GM13976 (cell line): ENCODE data around the gene TMEM117.

Experiments used
- DNase-seq: peaks from one replicate; pipeline ENCODE4 v3.0.0; 2012; ENCODE audit warnings: low spot score
- CTCF ChIP-seq: IDR thresholded peaks from 2 replicates; pipeline ENCODE4 v1.5.1; 2012; ENCODE audit warnings: borderline replicate concordance, mild to moderate bottlenecking; ENCODE audit not compliant: insufficient read depth; ENCODE audit errors: extremely low read depth, missing control alignments, control extremely low read depth
- in situ Hi-C: fragments of 300-500 bp; cut with MboI; formaldehyde crosslinking; loops from one replicate; pipeline ENCODE4 v1.12.0; 2022; ENCODE audit warnings: low sequenced_read_pairs, mixed read lengths, inconsistent platforms; ENCODE audit not compliant: unreplicated experiment

The TMEM117 gene

GRCh38 chr12:44295958-44296623, 460.2 kb downstream of the TMEM117 start:
- in situ Hi-C loops = no loop called here
- no peak for TF ChIP-seq CTCF
- DNase-seq = no peak

GRCh38 chr12:44296624-44297197, 460.8 kb downstream of the TMEM117 start:
- no peak for DNase-seq
- TF ChIP-seq CTCF = no peak
- in situ Hi-C loops = no loop called here

- in situ Hi-C loops = no loop called here
- TF ChIP-seq CTCF = no peak
- DNase-seq = no peak
Measured at GRCh38 chr12:44299524-44299923, 463.6 kb downstream of the TMEM117 start.

DNA sequence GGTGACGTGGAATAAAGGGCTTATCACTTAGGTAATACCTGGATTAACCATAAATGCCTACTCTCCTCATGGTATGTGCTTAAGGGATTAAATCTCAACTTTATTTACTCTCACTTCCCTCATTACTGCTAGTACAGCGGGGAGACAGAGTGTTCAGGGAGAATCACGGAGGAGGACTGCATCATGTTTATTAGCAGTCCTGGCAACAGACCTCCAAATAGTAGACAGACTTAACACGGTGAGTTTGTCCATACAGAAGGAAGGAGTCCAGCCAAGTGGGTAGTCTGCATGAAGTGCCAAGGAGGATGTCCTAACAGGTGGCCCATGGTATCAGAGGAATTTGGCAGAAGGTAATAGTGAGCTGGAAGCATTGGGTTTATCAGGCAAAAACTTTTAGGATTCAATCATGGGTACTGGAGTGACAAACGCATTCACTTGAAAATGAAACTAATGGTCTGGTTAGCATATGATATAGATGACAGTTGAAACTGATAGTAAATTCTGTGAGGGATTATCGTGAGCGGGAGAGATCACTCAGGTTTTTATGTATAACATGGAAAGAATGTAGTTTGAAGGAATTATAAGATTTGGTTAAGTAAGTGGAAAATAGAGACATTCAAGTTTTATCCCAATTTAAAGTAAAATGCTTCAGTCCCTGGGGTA, 471.8 kb downstream of the TMEM117 start:
- in situ Hi-C loops = no loop called here
- no peak for DNase-seq
- TF ChIP-seq CTCF = no peak

- in situ Hi-C loops = no loop called here
- TF ChIP-seq CTCF = no peak
- no peak for DNase-seq
Measured at GRCh38 chr12:44313188-44313587, 477.3 kb downstream of the TMEM117 start.

DNA sequence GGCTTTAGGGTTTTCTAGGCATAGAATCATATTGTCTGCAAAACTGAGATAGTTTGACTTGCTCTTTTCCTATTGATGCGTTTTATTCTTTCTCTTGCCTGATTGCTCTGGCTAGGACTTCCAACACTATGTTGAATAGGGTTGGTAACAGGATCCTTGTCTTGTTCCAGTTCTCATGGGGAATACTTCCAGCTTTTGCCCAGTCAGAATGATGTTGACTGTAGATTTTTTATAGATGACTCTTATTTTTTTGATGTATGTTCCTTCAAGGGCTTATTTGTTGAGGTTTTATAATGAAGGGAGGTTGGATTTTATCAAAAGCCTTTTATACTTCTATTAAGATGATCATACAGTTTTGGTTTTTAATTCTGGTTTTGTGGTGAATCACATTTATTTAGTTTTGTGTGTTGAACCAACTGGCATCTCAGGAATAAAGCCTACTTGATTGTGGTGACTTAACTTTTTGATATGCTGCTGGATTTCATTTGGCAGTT, 478.2 kb downstream of the TMEM117 start:
- no peak for TF ChIP-seq CTCF
- in situ Hi-C loops = no loop called here
- DNase-seq = no peak
